ENCODE results near the gene SLC22A23. TPM values are rescaled to one million over a fixed set of nuclear protein-coding genes. Genes with fewer than 3 reads are reported as not detected.

The SLC22A23 gene
- total RNA-seq, 1 experiment from 2014 or later, result 38.2 TPM

- POLR2A ChIA-PET, result interaction anchor here (0.6 kb wide), 1 partner anchor 90 kb away, joined by 9 read pairs; no protein-coding TSS in a partner anchor
- no peak for ATAC-seq
- Mint-ChIP-seq H3K4me1 (peaks cover 29% of the 10 kb centered on the region), H3K4me3 (no peak overlapping the region), H3K36me3 (peaks cover 41% of the 10 kb centered on the region), H3K27ac (no peak overlapping the region), H3K9me3 (no peaks in the 10 kb centered on the region; the same call in 1 of the 2 replicates), H3K27me3 (ENCODE audit: low read depth) (no peaks in the 10 kb centered on the region)
- CTCF ChIA-PET, result interaction anchor here (1.4 to 2.0 kb wide), 2 partner anchors 13 to 15 kb away, joined by 7 to 10 read pairs; no protein-coding TSS in a partner anchor
- no peak for TF ChIP-seq MXD4 (CRISPR knock-in tag; IDR thresholded peaks at IDR 0.05; ENCODE audit: borderline replicate concordance)
- no peak for TF ChIP-seq ZNF232 (CRISPR knock-in tag; IDR thresholded peaks at IDR 0.05)
- TF ChIP-seq, protein P1, sequence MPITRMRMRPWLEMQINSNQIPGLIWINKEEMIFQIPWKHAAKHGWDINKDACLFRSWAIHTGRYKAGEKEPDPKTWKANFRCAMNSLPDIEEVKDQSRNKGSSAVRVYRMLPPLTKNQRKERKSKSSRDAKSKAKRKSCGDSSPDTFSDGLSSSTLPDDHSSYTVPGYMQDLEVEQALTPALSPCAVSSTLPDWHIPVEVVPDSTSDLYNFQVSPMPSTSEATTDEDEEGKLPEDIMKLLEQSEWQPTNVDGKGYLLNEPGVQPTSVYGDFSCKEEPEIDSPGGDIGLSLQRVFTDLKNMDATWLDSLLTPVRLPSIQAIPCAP (CRISPR knock-in tag; IDR thresholded peaks at IDR 0.05), result no peak
- TF ChIP-seq, protein P2, sequence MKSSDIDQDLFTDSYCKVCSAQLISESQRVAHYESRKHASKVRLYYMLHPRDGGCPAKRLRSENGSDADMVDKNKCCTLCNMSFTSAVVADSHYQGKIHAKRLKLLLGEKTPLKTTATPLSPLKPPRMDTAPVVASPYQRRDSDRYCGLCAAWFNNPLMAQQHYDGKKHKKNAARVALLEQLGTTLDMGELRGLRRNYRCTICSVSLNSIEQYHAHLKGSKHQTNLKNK (CRISPR knock-in tag; IDR thresholded peaks at IDR 0.05), result no peak
- no peak for TF ChIP-seq FOXJ3 (CRISPR knock-in tag; IDR thresholded peaks at IDR 0.05; ENCODE audit: borderline replicate concordance)
- no peak for TF ChIP-seq ZNF138 (CRISPR knock-in tag; conservative IDR thresholded peaks at IDR 0.05)
- no peak for DNase-seq (ENCODE audit: low spot score)
Measured at GRCh38 chr6:3264356-3264755, 192.5 kb downstream of the SLC22A23 start.

DNA sequence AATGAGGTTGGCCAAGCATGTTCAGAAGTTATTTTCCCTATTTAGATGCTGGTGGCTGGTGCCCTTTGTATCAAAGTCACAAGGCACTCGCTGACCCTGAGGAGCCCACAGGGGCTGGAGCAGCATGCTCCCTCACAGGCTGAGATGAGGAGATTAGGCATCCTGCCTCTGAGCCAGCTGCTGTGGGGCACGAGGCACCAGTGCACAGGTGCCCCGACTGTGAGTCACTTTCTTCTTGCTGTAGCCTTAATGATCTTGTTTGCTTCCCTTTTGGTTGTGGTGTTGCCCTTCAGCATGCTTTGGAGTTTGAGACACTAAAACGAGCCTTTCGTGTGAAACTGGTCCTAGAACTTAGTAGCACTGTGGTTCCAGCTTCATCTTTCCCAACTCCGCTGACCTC, 193.8 kb downstream of the SLC22A23 start:
- H3K4me3 Mint-ChIP-seq, result no peak overlapping the region
- peaks cover 31% of the 10 kb centered on the region for H3K4me1 Mint-ChIP-seq
- ChIA-PET CTCF (no interaction called here), POLR2A (no interaction called here)
- peak overlapping the region; percentile 22; the same call in 1 of the 2 replicates for H3K27ac Mint-ChIP-seq
- TF ChIP-seq RELA (CRISPR knock-in tag; IDR thresholded peaks at IDR 0.05; ENCODE audit: borderline replicate concordance) (no peak), ZNF532 (CRISPR knock-in tag; IDR thresholded peaks at IDR 0.05; ENCODE audit: borderline replicate concordance) (no peak)
- H3K9me3 Mint-ChIP-seq, result no peaks in the 10 kb centered on the region; the same call in 1 of the 2 replicates
- DNase-seq (ENCODE audit: low spot score) (no peak), ATAC-seq (no peak)
- H3K27me3 Mint-ChIP-seq (ENCODE audit: low read depth), result no peaks in the 10 kb centered on the region
- H3K36me3 Mint-ChIP-seq, result peaks cover 31% of the 10 kb centered on the region

DNA sequence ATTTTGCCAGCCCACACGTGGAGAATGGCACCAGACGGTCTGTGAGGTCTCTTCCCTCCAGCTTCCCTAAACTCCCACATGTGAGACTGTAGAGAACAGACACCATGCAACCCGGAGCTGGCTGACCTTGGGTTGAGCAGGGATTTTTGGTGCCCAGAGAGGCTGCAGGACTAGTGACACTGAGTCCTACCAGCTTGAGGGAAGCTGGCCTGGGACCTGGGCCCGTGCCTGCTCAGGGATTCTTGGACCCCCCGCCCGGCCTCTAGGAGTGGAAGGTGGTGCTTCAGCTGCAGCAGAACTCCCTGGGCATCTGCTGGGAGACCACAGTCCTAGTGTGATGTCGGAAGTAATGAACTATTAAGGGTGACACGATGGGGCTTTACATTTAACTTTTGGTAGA, 194.9 kb downstream of the SLC22A23 start:
- peaks cover 33% of the 10 kb centered on the region for H3K4me1 Mint-ChIP-seq
- peak overlapping the region; percentile 68; the same call in 1 of the 2 replicates for H3K27ac Mint-ChIP-seq
- ATAC-seq (no peak), DNase-seq (ENCODE audit: low spot score) (no peak)
- no peak for TF ChIP-seq ZNF121 (CRISPR knock-in tag; IDR thresholded peaks at IDR 0.05)
- TF ChIP-seq, protein P3, sequence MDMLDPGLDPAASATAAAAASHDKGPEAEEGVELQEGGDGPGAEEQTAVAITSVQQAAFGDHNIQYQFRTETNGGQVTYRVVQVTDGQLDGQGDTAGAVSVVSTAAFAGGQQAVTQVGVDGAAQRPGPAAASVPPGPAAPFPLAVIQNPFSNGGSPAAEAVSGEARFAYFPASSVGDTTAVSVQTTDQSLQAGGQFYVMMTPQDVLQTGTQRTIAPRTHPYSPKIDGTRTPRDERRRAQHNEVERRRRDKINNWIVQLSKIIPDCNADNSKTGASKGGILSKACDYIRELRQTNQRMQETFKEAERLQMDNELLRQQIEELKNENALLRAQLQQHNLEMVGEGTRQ (CRISPR knock-in tag; IDR thresholded peaks at IDR 0.05), result no peak
- no peak for TF ChIP-seq E2F4 (CRISPR knock-in tag; IDR thresholded peaks at IDR 0.05; ENCODE audit: borderline replicate concordance, low read depth)
- TF ChIP-seq FOXK1 (CRISPR knock-in tag; IDR thresholded peaks at IDR 0.05), result no peak
- no peak overlapping the region for H3K4me3 Mint-ChIP-seq
- peaks cover 4% of the 10 kb centered on the region; the same call in 1 of the 2 replicates for H3K27me3 Mint-ChIP-seq (ENCODE audit: low read depth)
- H3K36me3 Mint-ChIP-seq, result peaks cover 23% of the 10 kb centered on the region
- ChIA-PET POLR2A (no interaction called here), CTCF (interaction anchor here (1.2 to 3.5 kb wide), 2 partner anchors 11 to 587 kb away, joined by 3 to 22 read pairs; partner anchors contain the start of gene FAM50B)
- H3K9me3 Mint-ChIP-seq, result no peaks in the 10 kb centered on the region; the same call in 1 of the 2 replicates
